Upper lobe of left lung (tissue), 4 donors: Measurements from ENCODE around the gene MARVELD1.

Experiments
- CTCF ChIP-seq, 6 experiments: fragments of 450-650 bp in 4 of 6; fragments of 200-600 bp in 2 of 6; sonication (generic) in 2 of 6; IDR thresholded peaks; one replicate each; pipeline ENCODE4 v1.5.1; 2016 to 2019; ENCODE audit warnings: antibody characterized with exemption in 6 of 6
- POLR2A ChIP-seq, 4 donors: fragments of 450-650 bp; IDR thresholded peaks; one replicate each; pipeline ENCODE4 v1.5.1; 2016 to 2017; ENCODE audit warnings: antibody characterized with exemption in 4 of 4, mild to moderate bottlenecking in 2 of 4

- no peak for TF ChIP-seq CTCF (IDR thresholded peaks at IDR 0.05)
- no peak for TF ChIP-seq POLR2A (IDR thresholded peaks at IDR 0.05)
Measured at GRCh38 chr10:97740613-97741012, 27.1 kb downstream of the MARVELD1 start.
